Gastrocnemius medialis (tissue), 4 donors: ENCODE results near the gene STAP2. TPM values are rescaled to one million over a fixed set of nuclear protein-coding genes. Genes with fewer than 3 reads are reported as not detected.

Experiments used
- ATAC-seq, 2 donors: fragments of 150-250 bp; one replicate each; pipeline ENCODE4 v1.9.1; 2016
- DNase-seq, 2 donors: peaks; one replicate each; pipeline ENCODE4 v3.0.0-alpha.2; 2019
- H3K27ac ChIP-seq, 4 donors: fragments of 200-600 bp; sonication (generic); 1 replicate in 1 of 4; 2 replicates in 3 of 4; pipeline ENCODE4 v1.5.1; 2016 to 2018; ENCODE audit warnings: mild to moderate bottlenecking in 2 of 4, moderate library complexity in 1 of 4
- H3K27me3 ChIP-seq, 3 donors: fragments of 200-600 bp; sonication (generic) in 2 of 3; 1 replicate in 1 of 3; 2 replicates in 2 of 3; pipeline versions ENCODE4 v1.5.1 to v1.6.0; 2016 to 2019; ENCODE audit warnings: mild to moderate bottlenecking in 1 of 3, moderate library complexity in 1 of 3
- H3K36me3 ChIP-seq, 2 donors: fragments of 200-600 bp; sonication (generic) in 1 of 2; one replicate each; pipeline ENCODE4 v1.5.1; 2017 to 2018
- H3K4me1 ChIP-seq, 2 donors: fragments of 200-600 bp; sonication (generic) in 1 of 2; one replicate each; pipeline ENCODE4 v1.5.1; 2016 to 2017; ENCODE audit warnings: mild to moderate bottlenecking in 2 of 2
- H3K4me3 ChIP-seq, 4 donors: fragments of 200-600 bp; sonication (generic) in 3 of 4; 1 replicate in 1 of 4; 2 replicates in 3 of 4; pipeline ENCODE4 v1.5.1; 2016 to 2019; ENCODE audit warnings: mild to moderate bottlenecking in 2 of 4
- H3K9me3 ChIP-seq, 3 donors: fragments of 200-600 bp; sonication (generic) in 2 of 3; 1 replicate in 1 of 3; 2 replicates in 2 of 3; pipeline ENCODE4 v1.5.1; 2016 to 2019
- POLR2A ChIP-seq, 2 donors: fragments of 450-650 bp; IDR thresholded peaks; one replicate each; pipeline ENCODE4 v1.6.1; 2017; ENCODE audit warnings: antibody characterized with exemption in 2 of 2, mild to moderate bottlenecking in 2 of 2, moderate library complexity in 2 of 2
- in situ Hi-C, 4 donors: fragments of 200-750 bp; cut with MboI; loops; one replicate each; pipeline versions ENCODE4 v1.15.0 to v1.8.0; 2017; ENCODE audit warnings: low sequenced_read_pairs in 4 of 4
- intact Hi-C: fragments of 100-400 bp; cut with DNase I; formaldehyde crosslinking; loops from one replicate; pipeline ENCODE4 v1.15.1; 2023; ENCODE audit warnings: low total_unique reads
- total RNA-seq, 4 donors: library from RNA; depleted of rRNA; stranded (reverse); fragments of >200 nt; gene quantifications; one replicate each; pipeline versions ENCODE4 v1.1.0 to v1.2.3, GENCODE V29; 2016
- TF ChIP-seq, protein P1 (sequence below), 5 experiments: fragments of 450-650 bp in 3 of 5; fragments of 200-600 bp in 2 of 5; sonication (generic) in 2 of 5; IDR thresholded peaks in 4 of 5; conservative IDR thresholded peaks in 1 of 5; 1 replicate in 4 of 5; 2 replicates in 1 of 5; pipeline ENCODE4 v1.5.1; 2016 to 2019; ENCODE audit warnings: antibody characterized with exemption in 5 of 5, mild to moderate bottlenecking in 3 of 5, moderate library complexity in 3 of 5

Gene STAP2
- total RNA-seq, 4 donors from 2014 or later: 0.94 to 2.1 (median 1.3) TPM; not detected in 1

GRCh38 chr19:4369888-4370260 is 31.2 kb upstream of the STAP2 start:
- in situ Hi-C loops (no loop called here), intact Hi-C loops (loop anchor here (1.0 to 2.0 kb wide), 2 partner anchors 27 to 30 kb away; partner anchors contain the start of genes MPND and SH3GL1)
- Histone ChIP-seq H3K9me3 (no peaks in the 10 kb centered on the region), H3K4me3 (peak overlapping the region in 3 of 4 donors; percentile 6 to 30 (median 27)), H3K36me3 (peaks cover 0 to 17% of the 10 kb centered on the region in 2 donors), H3K27me3 (no peaks in the 10 kb centered on the region), H3K27ac (peak overlapping the region; percentile 83 to 95 (median 92)), H3K4me1 (peaks cover 74 to 82% of the 10 kb centered on the region in 2 donors)
- TF ChIP-seq POLR2A (IDR thresholded peaks at IDR 0.05): no peak
- TF ChIP-seq, protein P1, sequence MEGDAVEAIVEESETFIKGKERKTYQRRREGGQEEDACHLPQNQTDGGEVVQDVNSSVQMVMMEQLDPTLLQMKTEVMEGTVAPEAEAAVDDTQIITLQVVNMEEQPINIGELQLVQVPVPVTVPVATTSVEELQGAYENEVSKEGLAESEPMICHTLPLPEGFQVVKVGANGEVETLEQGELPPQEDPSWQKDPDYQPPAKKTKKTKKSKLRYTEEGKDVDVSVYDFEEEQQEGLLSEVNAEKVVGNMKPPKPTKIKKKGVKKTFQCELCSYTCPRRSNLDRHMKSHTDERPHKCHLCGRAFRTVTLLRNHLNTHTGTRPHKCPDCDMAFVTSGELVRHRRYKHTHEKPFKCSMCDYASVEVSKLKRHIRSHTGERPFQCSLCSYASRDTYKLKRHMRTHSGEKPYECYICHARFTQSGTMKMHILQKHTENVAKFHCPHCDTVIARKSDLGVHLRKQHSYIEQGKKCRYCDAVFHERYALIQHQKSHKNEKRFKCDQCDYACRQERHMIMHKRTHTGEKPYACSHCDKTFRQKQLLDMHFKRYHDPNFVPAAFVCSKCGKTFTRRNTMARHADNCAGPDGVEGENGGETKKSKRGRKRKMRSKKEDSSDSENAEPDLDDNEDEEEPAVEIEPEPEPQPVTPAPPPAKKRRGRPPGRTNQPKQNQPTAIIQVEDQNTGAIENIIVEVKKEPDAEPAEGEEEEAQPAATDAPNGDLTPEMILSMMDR (IDR thresholded peaks at IDR 0.05 in 4 of 5, conservative IDR thresholded peaks at IDR 0.05 in 1 of 5): peak; percentile 31 to 65 (median 61)
- ATAC-seq: peak in 1 of 2 donors; percentile 31
- peak in 1 of 2 donors; percentile 68 for DNase-seq

DNA sequence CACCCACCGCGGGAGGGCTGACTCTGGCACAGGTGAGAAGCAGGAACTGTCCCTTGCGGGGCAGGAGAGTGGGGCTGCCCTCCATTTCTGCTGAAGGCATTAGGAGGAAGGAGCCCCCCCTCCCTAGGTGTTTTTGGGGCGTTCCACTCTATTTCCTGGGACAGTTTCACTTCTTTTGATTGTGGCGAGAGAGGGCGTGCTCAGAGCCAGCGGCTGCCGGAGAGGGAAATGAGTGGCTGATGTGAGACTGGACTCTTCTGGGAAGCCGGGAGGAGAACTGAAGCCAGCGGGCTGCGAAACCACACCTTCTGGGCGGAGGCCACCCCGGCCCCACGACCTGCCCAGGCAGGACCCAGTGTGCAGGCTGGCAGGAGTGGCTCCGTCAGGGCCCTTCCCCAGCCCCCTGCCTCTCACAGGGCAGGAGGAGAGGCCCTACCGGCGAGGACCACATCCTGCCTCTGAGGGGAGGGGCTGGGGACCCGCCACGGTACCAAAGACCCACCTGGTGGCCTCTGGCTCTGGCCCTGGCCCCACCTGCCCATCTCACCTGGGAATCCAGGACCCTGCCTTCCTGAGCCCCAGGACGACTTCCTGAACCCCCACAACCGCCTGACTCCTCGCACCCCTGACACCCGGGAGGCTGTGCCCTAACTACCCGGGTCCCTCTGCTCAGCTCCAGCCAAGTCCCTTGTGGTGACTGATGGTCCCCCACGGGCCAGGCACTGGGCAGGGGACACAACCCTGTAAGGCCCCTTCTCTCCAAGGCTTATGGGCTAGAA is 30.7 kb upstream of the STAP2 start:
- no peaks in the 10 kb centered on the region for H3K27me3 ChIP-seq
- in situ Hi-C loops (no loop called here), intact Hi-C loops (no loop called here)
- H3K4me3 ChIP-seq: peak overlapping the region; percentile 6 to 30 (median 23)
- peak overlapping the region; percentile 83 to 95 (median 92) for H3K27ac ChIP-seq
- H3K36me3 ChIP-seq: peaks cover 0 to 20% of the 10 kb centered on the region in 2 donors
- no peaks in the 10 kb centered on the region for H3K9me3 ChIP-seq
- DNase-seq: peak in 1 of 2 donors; percentile 39
- ATAC-seq: no peak
- TF ChIP-seq, protein P1 (IDR thresholded peaks at IDR 0.05 in 4 of 5, conservative IDR thresholded peaks at IDR 0.05 in 1 of 5): no peak
- no peak for TF ChIP-seq POLR2A (IDR thresholded peaks at IDR 0.05)
- H3K4me1 ChIP-seq: peaks cover 68 to 76% of the 10 kb centered on the region in 2 donors

- peak overlapping the region; percentile 32 to 94 (median 86) for H3K27ac ChIP-seq
- H3K36me3 ChIP-seq: peaks cover 0 to 30% of the 10 kb centered on the region in 2 donors
- DNase-seq (no peak), ATAC-seq (no peak)
- H3K9me3 ChIP-seq: no peaks in the 10 kb centered on the region
- intact Hi-C loops (no loop called here), in situ Hi-C loops (no loop called here)
- no peak for TF ChIP-seq POLR2A (IDR thresholded peaks at IDR 0.05)
- TF ChIP-seq, protein P1 (IDR thresholded peaks at IDR 0.05 in 4 of 5, conservative IDR thresholded peaks at IDR 0.05 in 1 of 5): no peak
- H3K4me3 ChIP-seq: no peak overlapping the region
- H3K27me3 ChIP-seq: no peaks in the 10 kb centered on the region
- H3K4me1 ChIP-seq: peaks cover 58 to 66% of the 10 kb centered on the region in 2 donors
Observed at GRCh38 chr19:4368128-4368820, 29.6 kb upstream of the STAP2 start.

GRCh38 chr19:4367781-4368127 is 29.1 kb upstream of the STAP2 start:
- peaks cover 53 to 61% of the 10 kb centered on the region in 2 donors for H3K4me1 ChIP-seq
- TF ChIP-seq POLR2A (IDR thresholded peaks at IDR 0.05): no peak
- TF ChIP-seq, protein P1 (IDR thresholded peaks at IDR 0.05 in 4 of 5, conservative IDR thresholded peaks at IDR 0.05 in 1 of 5): no peak
- ATAC-seq: no peak
- H3K4me3 ChIP-seq: no peak overlapping the region
- in situ Hi-C loops (no loop called here), intact Hi-C loops (no loop called here)
- DNase-seq: peak in 1 of 2 donors; percentile 36
- peak overlapping the region; percentile 32 to 94 (median 86) for H3K27ac ChIP-seq
- peaks cover 0 to 35% of the 10 kb centered on the region in 2 donors for H3K36me3 ChIP-seq
- H3K9me3 ChIP-seq: no peaks in the 10 kb centered on the region
- H3K27me3 ChIP-seq: no peaks in the 10 kb centered on the region
